ENCODE data around the gene FSTL1. TPM values are rescaled to one million over a fixed set of nuclear protein-coding genes. Genes with fewer than 3 reads are reported as not detected.
"Not testable (repeated sequence)": the region's sequence is repeated elsewhere in the genome, so short reads cannot be mapped to it uniquely, and the experiment has no call there.

FSTL1 gene
- total RNA-seq, 1 donor, result 2,074 TPM

GRCh38 chr3:120393761-120394160 is 57.0 kb downstream of the FSTL1 start:
- no peak overlapping the region for H2AFZ ChIP-seq (ENCODE audit: low read length)
- H3K79me2 ChIP-seq (ENCODE audit: insufficient read depth, low read length), result no peaks in the 10 kb centered on the region
- no peaks in the 10 kb centered on the region for H3K27me3 ChIP-seq (ENCODE audit: insufficient read depth, low read length)
- no peak for TF ChIP-seq CTCF (IDR thresholded peaks at IDR 0.05; ENCODE audit: extremely low read depth, low read depth, low read length)
- no peaks in the 10 kb centered on the region for H3K9me3 ChIP-seq (ENCODE audit: low read depth, low read length)
- no peak overlapping the region for H3K27ac ChIP-seq (ENCODE audit: low read depth, low read length)
- peaks cover 53% of the 10 kb centered on the region for H3K36me3 ChIP-seq (ENCODE audit: insufficient read depth, low read length)
- no peak for DNase-seq (ENCODE audit: insufficient read length, low spot score, missing footprints)
- no peak overlapping the region for H3K4me3 ChIP-seq (ENCODE audit: insufficient read depth, low read length)
- peaks cover 26% of the 10 kb centered on the region for H4K20me1 ChIP-seq (ENCODE audit: insufficient read depth, low read length)
- H3K4me2 ChIP-seq (ENCODE audit: insufficient read depth, low read length), result no peak overlapping the region
- H3K4me1 ChIP-seq (ENCODE audit: insufficient read depth, low read length), result no peaks in the 10 kb centered on the region

- no peaks in the 10 kb centered on the region for H3K27me3 ChIP-seq (ENCODE audit: insufficient read depth, low read length)
- H3K4me2 ChIP-seq (ENCODE audit: insufficient read depth, low read length), result no peak overlapping the region
- H3K9me3 ChIP-seq (ENCODE audit: low read depth, low read length), result no peaks in the 10 kb centered on the region
- H2AFZ ChIP-seq (ENCODE audit: low read length), result no peak overlapping the region
- H3K36me3 ChIP-seq (ENCODE audit: insufficient read depth, low read length), result peaks cover 47% of the 10 kb centered on the region
- H3K27ac ChIP-seq (ENCODE audit: low read depth, low read length), result no peak overlapping the region
- H4K20me1 ChIP-seq (ENCODE audit: insufficient read depth, low read length), result peaks cover 21% of the 10 kb centered on the region
- DNase-seq (ENCODE audit: insufficient read length, low spot score, missing footprints), result no peak
- no peaks in the 10 kb centered on the region for H3K79me2 ChIP-seq (ENCODE audit: insufficient read depth, low read length)
- no peak overlapping the region for H3K4me3 ChIP-seq (ENCODE audit: insufficient read depth, low read length)
- H3K4me1 ChIP-seq (ENCODE audit: insufficient read depth, low read length), result no peaks in the 10 kb centered on the region
- TF ChIP-seq CTCF (IDR thresholded peaks at IDR 0.05; ENCODE audit: extremely low read depth, low read depth, low read length), result no peak
Measured at GRCh38 chr3:120393243-120393642, 57.5 kb downstream of the FSTL1 start.

GRCh38 chr3:120382941-120383447 is 67.8 kb downstream of the FSTL1 start:
- DNase-seq (ENCODE audit: insufficient read length, low spot score, missing footprints), result no peak
- no peak overlapping the region for H3K4me3 ChIP-seq (ENCODE audit: insufficient read depth, low read length)
- H3K27ac ChIP-seq (ENCODE audit: low read depth, low read length), result no peak overlapping the region
- no peaks in the 10 kb centered on the region for H3K9me3 ChIP-seq (ENCODE audit: low read depth, low read length)
- H3K4me2 ChIP-seq (ENCODE audit: insufficient read depth, low read length), result no peak overlapping the region
- no peaks in the 10 kb centered on the region for H3K79me2 ChIP-seq (ENCODE audit: insufficient read depth, low read length)
- H3K36me3 ChIP-seq (ENCODE audit: insufficient read depth, low read length), result no peaks in the 10 kb centered on the region
- H3K4me1 ChIP-seq (ENCODE audit: insufficient read depth, low read length), result no peaks in the 10 kb centered on the region
- H4K20me1 ChIP-seq (ENCODE audit: insufficient read depth, low read length), result no peaks in the 10 kb centered on the region
- TF ChIP-seq CTCF (IDR thresholded peaks at IDR 0.05; ENCODE audit: extremely low read depth, low read depth, low read length), result no peak
- no peak overlapping the region for H2AFZ ChIP-seq (ENCODE audit: low read length)
- peaks cover 4% of the 10 kb centered on the region for H3K27me3 ChIP-seq (ENCODE audit: insufficient read depth, low read length)

- H3K4me2 ChIP-seq (ENCODE audit: insufficient read depth, low read length), result no peak overlapping the region
- no peaks in the 10 kb centered on the region for H3K9me3 ChIP-seq (ENCODE audit: low read depth, low read length)
- H3K27ac ChIP-seq (ENCODE audit: low read depth, low read length), result no peak overlapping the region
- H4K20me1 ChIP-seq (ENCODE audit: insufficient read depth, low read length), result no peaks in the 10 kb centered on the region
- H3K27me3 ChIP-seq (ENCODE audit: insufficient read depth, low read length), result peaks cover 4% of the 10 kb centered on the region
- no peak for TF ChIP-seq CTCF (IDR thresholded peaks at IDR 0.05; ENCODE audit: extremely low read depth, low read depth, low read length)
- DNase-seq (ENCODE audit: insufficient read length, low spot score, missing footprints), result no peak
- no peak overlapping the region for H3K4me3 ChIP-seq (ENCODE audit: insufficient read depth, low read length)
- H3K36me3 ChIP-seq (ENCODE audit: insufficient read depth, low read length), result no peaks in the 10 kb centered on the region
- H3K4me1 ChIP-seq (ENCODE audit: insufficient read depth, low read length), result no peaks in the 10 kb centered on the region
- H3K79me2 ChIP-seq (ENCODE audit: insufficient read depth, low read length), result no peaks in the 10 kb centered on the region
- H2AFZ ChIP-seq (ENCODE audit: low read length), result no peak overlapping the region
Measured at GRCh38 chr3:120381503-120381902, 69.3 kb downstream of the FSTL1 start.

- H3K36me3 ChIP-seq (ENCODE audit: insufficient read depth, low read length); DNase-seq (ENCODE audit: insufficient read length, low spot score, missing footprints); H2AFZ ChIP-seq (ENCODE audit: low read length): not testable (repeated sequence)
Measured at GRCh38 chr3:120377948-120378347, 72.8 kb downstream of the FSTL1 start.

More at GRCh38 chr3:120377948-120378347, 72.8 kb downstream of the FSTL1 start:
- H3K79me2 ChIP-seq (ENCODE audit: insufficient read depth, low read length); H3K9me3 ChIP-seq (ENCODE audit: low read depth, low read length); H3K4me1 ChIP-seq (ENCODE audit: insufficient read depth, low read length); H3K4me2 ChIP-seq (ENCODE audit: insufficient read depth, low read length); H3K27ac ChIP-seq (ENCODE audit: low read depth, low read length); H4K20me1 ChIP-seq (ENCODE audit: insufficient read depth, low read length); H3K27me3 ChIP-seq (ENCODE audit: insufficient read depth, low read length); H3K4me3 ChIP-seq (ENCODE audit: insufficient read depth, low read length): not testable (repeated sequence)

All from osteoblast (primary cell).